GM19099 (cell line): ENCODE results near the gene CCM2.

Experiments
- POLR2A ChIP-seq: IDR thresholded peaks from 3 replicates; pipeline ENCODE4 v1.6.1; 2011; ENCODE audit warnings: low read depth; ENCODE audit not compliant: insufficient read length; ENCODE audit errors: extremely low read depth

CCM2 gene

GRCh38 chr7:45073031-45073785, 73.2 kb downstream of the CCM2 start:
- no peak for TF ChIP-seq POLR2A

- TF ChIP-seq POLR2A: no peak
Measured at GRCh38 chr7:45073786-45074527, 74.0 kb downstream of the CCM2 start.

- TF ChIP-seq POLR2A: no peak
Measured at GRCh38 chr7:45074528-45075354, 74.7 kb downstream of the CCM2 start.

GRCh38 chr7:45075355-45075644, 75.3 kb downstream of the CCM2 start:
- TF ChIP-seq POLR2A: no peak

GRCh38 chr7:45075871-45076796, 76.1 kb downstream of the CCM2 start:
- TF ChIP-seq POLR2A: no peak

GRCh38 chr7:45076946-45077345, 76.9 kb downstream of the CCM2 start:
- TF ChIP-seq POLR2A: no peak

GRCh38 chr7:45077579-45077978, 77.6 kb downstream of the CCM2 start:
- TF ChIP-seq POLR2A: no peak

GRCh38 chr7:45078125-45078681, 78.2 kb downstream of the CCM2 start:
- TF ChIP-seq POLR2A: no peak

- no peak for TF ChIP-seq POLR2A
Measured at GRCh38 chr7:45080265-45080957, 80.4 kb downstream of the CCM2 start.

- no peak for TF ChIP-seq POLR2A
Measured at GRCh38 chr7:45080958-45081669, 81.1 kb downstream of the CCM2 start.

- TF ChIP-seq POLR2A: no peak
Measured at GRCh38 chr7:45081670-45081974, 81.6 kb downstream of the CCM2 start.

- no peak for TF ChIP-seq POLR2A
Measured at GRCh38 chr7:45082031-45082830, 82.2 kb downstream of the CCM2 start.
